ENCODE measurements around the gene GLIS1.

GLIS1 gene

DNA sequence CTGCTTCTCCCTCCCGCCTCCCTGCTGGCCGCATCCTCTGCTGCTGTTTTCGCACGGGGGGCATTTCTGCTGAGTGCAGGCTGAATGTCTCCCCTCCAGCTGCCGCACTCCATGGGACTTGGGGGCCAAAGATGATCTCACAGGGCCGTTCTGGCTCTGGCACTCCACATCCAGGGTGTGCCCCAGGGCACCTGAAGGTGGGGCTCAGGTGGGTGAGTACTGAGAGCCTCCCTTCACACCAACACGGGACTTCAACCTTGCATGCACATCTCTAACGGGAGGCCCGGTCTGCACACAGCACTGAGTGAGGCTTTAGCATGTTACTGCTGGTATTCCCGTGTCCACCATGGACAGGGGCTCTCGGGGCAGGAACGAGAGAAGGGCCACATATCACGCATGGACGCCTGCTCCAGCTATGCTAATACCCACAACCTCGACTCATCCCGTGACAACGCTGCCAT lies 190.9 kb downstream of the GLIS1 start:
- no peak for DNase-seq (ENCODE audit: low read depth)

DNA sequence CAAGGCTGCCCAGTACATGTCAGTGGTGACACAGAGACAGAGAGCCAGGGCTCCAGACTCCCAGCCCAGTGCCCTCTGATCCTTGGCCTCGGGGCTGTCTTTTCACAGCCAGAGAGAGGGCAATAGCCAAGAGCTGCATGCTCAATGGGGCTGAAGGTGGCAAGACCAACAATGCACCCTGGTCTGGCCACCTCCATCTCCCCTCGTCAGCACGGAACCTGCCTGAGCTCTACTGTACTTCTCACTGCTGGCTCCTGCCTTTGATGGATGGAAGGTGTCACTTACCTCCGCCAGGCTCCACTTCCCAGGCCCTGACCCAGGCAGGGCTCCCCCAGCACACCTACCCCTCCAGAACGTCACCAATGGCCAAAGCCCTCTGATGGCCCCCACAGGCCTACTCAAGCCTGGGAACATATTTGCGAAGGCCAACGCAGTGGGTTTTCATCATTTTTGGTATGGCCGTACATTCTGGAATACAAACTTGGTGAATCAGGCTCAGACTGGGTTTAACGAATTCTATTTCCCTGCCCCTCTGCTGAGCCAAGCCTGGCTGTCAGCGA lies 191.7 kb downstream of the GLIS1 start:
- no peak for DNase-seq (ENCODE audit: low read depth)

DNA sequence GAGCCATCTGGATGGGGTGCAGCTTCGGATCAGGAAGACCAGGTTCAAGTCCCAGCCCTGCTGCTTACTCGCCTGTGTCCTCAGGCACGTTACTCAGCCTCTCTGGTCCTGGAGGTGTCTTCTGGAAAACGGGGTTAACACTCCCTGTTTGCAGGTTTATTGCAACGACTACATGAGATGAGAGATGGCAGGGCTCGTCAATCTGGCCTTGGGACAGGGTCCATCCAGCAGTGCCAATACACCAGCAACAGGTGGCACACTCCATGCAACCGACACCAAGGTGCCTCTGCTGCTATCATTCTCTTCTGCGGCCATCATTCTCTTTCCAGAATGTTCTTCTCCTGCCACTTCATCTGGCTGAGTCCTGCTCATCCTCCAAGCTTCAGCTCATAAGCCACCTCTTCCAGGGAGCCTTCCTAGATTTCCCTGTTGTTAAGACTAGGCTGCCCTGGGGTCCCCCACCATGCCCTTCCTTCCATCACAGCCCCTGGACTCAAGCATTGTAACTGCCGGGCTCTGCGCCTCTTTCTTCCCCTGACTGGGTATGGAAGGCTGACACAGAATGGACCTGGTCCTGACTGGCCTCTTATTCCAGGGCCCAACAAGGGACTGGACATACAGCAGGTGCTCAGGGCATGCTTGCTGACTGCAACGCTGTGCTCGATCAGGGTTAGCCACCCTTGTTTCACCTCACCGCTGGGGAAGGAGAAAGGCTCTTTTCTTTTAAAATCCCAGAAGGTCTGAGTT lies 192.4 kb downstream of the GLIS1 start:
- no peak for DNase-seq (ENCODE audit: low read depth)

DNA sequence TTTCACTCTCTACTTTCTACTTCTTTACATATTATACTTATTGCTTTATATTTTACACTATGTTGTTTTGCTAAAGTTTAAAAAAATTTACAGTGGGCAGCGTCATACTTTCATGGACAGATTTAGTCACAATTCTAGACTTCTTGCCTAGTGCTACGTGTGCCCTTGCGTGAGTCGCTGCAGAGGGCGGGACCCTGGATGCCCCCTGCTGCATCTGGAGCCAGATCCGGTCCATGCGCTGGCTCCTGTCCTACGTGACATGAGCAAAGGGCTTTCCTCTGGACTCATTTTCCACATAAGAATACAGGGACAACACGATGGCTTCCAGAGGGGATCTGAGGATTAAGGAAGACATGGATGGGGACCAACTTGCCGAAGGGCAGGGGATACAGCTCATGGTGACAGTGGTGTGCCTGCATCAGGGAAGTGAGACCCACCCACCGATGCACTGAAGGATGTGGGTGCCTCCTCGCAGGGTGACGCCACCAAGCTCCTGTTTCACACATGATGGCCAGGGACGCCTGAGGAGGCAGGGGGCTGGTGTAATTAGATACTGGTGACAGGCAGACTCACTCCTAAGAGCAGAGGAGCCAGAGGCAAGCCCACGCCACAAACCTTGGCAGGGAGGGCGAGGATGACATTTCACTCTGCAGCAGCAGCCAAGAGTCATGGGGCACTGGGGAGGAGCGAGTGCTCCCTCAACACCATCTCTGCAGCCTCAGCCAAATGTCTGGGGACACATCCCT lies 193.1 kb downstream of the GLIS1 start:
- DNase-seq (ENCODE audit: low read depth) = peak; percentile 47

- DNase-seq (ENCODE audit: low read depth) = no peak
Measured at GRCh38 chr1:53544728-53545515, 194.0 kb downstream of the GLIS1 start.

DNA sequence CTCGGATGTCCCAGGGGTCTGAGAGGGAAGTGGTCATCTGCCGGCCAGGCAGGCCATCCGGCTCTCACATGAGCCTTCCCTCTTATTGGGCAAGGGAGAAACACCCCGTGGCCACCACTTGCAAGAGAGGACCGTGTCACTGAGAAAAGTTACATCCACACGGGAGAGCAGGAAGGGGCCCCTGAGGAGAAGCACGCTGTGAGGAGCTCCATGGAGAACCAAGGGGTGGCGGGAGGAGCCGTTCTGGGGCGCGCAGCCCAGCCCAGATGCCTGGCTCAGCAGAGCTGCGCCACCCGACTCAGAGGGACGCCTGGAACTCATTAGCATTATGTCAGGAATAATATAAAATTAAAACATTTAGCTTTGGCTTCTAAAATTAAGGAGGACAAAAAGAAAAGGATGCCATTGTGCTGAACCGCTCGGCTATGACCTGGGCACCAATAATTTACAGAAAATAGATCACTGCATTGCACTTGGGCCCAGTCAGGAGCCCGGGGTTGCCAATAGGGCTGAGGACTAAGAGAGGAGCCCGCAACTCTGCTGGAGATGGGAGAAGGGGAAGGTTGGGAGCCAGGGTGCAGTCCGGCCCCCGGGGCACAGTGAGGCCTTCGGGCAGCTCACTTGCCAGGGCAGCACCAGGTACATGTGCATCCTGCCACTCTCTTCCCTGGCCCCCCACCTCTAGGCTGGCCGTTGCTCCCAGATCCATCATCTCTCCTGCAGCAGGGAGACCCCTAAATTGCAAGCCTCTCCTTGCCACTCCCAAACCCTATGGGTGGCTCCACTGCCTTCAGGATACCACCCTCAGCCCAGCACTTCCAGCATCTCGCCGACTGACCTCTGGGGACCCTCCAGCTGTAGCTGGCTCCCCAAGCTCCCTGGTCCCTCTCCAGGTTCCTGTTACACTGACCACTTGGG lies 194.9 kb downstream of the GLIS1 start:
- DNase-seq (ENCODE audit: low read depth) = peak; percentile 25

- peak; percentile 42 for DNase-seq (ENCODE audit: low read depth)
Measured at GRCh38 chr1:53543130-53543777, 195.7 kb downstream of the GLIS1 start.

GRCh38 chr1:53542551-53542950 lies 196.4 kb downstream of the GLIS1 start:
- no peak for DNase-seq (ENCODE audit: low read depth)

GRCh38 chr1:53541761-53542550 lies 197.0 kb downstream of the GLIS1 start:
- DNase-seq (ENCODE audit: low read depth) = peak; percentile 97

DNA sequence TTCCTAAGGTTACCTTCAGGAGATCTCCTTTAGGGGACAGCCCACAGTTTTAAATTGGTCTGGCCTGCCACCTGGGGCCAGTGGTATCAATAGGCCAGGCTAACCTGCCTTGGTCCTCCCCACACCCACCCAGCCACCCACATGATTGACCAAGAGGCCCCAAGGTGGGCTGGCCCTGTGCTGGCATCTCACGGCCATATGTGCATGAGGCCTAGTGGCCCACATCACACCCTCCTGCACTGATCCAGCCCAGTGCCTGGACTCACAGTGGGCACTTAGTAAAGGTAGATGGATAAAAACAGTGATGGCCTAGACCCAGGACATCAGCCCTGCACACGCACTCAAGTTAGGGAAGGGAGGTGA lies 197.7 kb downstream of the GLIS1 start:
- no peak for DNase-seq (ENCODE audit: low read depth)

DNA sequence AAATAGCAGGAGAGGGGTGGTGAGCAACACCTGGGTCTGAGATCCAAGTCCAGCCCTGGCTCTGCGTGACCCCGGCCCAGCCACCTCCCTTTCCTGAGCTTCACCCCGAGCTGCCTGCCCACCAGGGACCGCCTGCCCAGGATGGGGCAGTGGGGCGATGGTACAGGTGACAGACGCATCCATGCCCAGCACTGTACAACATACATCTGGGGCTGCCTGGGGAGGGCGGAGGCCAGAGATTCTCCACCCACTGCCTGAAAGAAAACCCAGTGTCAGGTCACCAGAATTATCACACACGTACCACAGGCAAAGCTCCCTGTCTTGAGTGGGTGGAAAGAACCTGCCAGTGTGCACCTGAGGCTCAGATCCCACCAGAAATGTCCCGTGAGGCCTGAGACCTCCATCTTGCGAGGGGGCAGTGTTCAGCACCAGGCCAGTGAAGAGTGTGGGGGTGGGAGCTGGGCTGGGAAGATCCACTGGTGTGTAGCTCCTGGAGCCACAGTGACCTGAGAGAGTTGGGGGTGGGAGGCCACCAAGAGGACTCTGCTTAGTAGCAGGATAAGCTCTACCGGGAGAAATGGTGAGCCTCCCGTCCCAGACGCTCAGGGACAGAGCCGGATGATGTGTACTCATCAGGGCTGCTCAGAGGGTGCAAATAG lies 198.2 kb downstream of the GLIS1 start:
- no peak for DNase-seq (ENCODE audit: low read depth)

DNA sequence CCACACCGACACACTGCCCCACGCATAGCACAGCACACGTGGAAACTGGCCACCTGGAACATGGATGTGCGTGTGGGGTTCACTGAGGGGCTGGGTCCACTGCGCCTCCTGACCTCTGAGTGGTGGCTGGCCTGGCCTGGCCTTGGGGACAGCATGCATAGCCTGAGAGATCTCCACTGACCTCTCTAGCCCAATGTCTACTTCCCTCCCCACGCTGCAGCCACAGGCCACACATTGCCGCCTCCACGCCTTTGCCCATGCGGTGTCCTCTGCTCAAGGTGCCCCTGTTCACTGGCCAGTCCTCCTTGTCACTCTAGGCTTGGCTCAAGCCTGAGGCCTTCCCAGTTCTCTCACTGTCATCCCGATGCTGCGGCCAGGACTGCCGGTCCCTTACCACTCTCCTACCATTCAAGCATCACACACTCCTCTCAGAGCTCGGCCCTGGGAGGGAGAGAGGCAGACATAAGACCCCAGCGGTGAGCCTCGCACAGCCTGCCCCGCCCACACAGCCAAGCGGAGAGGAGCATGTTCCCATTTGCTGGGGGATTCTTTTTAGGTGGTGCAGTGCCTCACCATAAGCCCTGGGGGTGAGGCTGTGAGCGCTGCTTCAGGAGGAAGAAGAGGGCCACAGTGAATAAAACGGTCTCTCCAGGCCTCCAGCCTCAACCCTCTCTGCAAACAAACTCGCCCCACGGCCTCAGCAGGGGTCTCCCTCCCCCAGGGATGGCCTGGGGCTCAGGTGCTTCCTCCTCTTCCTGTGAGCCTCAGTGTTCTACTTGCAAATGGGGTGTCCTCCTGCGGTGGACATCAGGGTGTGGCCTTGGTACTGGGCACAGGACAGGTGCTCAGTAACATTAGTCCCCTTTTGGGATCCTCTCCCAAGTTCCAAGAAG lies 199.0 kb downstream of the GLIS1 start:
- no peak for DNase-seq (ENCODE audit: low read depth)

- no peak for DNase-seq (ENCODE audit: low read depth)
Measured at GRCh38 chr1:53539226-53539625, 199.7 kb downstream of the GLIS1 start.

- no peak for DNase-seq (ENCODE audit: low read depth)
Measured at GRCh38 chr1:53536606-53537005, 202.4 kb downstream of the GLIS1 start.

GRCh38 chr1:53535846-53536245 lies 203.1 kb downstream of the GLIS1 start:
- DNase-seq (ENCODE audit: low read depth) = peak; percentile 46

DNA sequence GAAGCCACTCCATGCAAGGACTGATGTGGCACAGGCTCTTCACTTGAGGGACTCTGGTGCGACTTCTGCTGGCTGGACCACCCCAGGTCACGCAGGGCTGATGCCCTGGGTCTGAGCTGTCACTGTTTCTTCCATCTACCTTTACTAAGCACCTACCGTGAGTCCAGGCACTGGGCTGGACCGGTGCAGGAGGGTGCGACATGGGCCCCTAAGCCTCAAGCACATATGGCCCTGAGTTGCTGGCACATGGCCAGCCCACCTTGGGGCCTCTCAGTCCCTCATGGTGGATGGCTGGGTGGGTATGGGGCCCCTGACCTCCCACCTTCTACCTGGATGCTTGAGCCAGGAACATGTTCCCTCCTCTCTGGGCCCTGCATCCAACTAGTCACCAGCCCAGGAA lies 203.7 kb downstream of the GLIS1 start:
- no peak for DNase-seq (ENCODE audit: low read depth)

DNA sequence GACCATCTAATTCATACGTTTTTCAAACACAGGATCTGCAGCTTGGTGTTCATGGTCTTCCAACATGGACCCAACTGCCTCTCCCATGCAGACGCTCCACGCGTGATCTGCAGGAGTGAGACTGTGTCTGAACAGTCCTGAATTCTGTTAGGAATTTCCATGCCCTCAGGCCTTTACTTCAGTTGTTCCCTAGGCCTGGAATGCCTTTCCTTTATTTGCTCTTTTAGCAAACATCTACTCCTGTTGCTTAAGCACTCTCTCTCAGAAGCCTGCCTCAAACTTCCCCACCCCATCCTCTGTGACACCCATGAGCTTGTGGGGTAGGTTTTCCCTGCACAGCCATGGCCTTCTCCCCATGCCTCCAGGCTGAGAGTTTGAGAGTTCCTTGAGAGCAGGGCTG lies 206.1 kb downstream of the GLIS1 start:
- peak; percentile 65 for DNase-seq (ENCODE audit: low read depth)

DNA sequence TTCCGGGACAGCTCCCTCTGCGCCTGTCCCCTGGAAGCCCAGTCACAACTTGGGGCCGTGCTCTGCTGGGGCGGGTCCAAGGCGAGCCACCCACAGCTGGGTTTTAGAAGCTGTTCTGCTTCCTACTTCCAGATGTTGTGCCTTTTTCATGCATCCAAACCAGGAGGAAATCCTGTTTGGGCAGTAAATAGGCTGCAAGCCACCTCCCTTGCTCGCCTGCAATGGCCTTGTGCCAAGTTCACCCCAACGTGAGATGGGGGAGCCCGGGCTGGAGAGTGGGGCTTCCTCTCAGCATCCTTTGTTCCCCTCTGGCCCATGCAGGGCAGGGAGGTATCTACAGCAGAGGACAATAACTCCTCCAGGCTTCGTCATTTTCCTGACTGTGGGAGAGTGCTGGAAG lies 206.6 kb downstream of the GLIS1 start:
- no peak for DNase-seq (ENCODE audit: low read depth)
